HEK293 (cell line): Measurements from ENCODE around the gene MYH2.

Experiments used
- CTCF ChIA-PET: fragments of 350-600 bp; formaldehyde crosslinking; extraction: SDS; loops from one replicate; lab custom pipeline; 2021; ENCODE audit warnings: antibody characterized with exemption; lab: Yijun Ruan, JAX
- POLR2A ChIA-PET: fragments of 300-600 bp; formaldehyde crosslinking; extraction: SDS; loops from one replicate; lab custom pipeline; 2020; ENCODE audit warnings: antibody characterized with exemption, inconsistent platforms; lab: Yijun Ruan, JAX
- H3K27ac ChIP-seq: fragments of 200-500 bp; sonication (Bioruptor generic); 2 replicates; pipeline ENCODE4 v1.5.1; 2014; ENCODE audit warnings: low read depth, low read length, control low read depth, inconsistent platforms; ENCODE audit errors: extremely low read depth
- H3K36me3 ChIP-seq, 2 experiments: fragments of 200-500 bp in 1 of 2; sonication (Bioruptor generic) in 1 of 2; 1 replicate in 1 of 2; 2 replicates in 1 of 2; pipeline ENCODE4 v1.5.1; 2014 to 2017; ENCODE audit warnings: inconsistent platforms in 2 of 2, low read length in 2 of 2; ENCODE audit not compliant: control insufficient read depth in 2 of 2, insufficient read depth in 1 of 2
- H3K4me1 ChIP-seq: fragments of 200-500 bp; sonication (Bioruptor generic); 2 replicates; pipeline ENCODE4 v1.5.1; 2014; ENCODE audit warnings: mild to moderate bottlenecking, low read length, inconsistent platforms; ENCODE audit not compliant: control insufficient read depth, insufficient read depth
- H3K4me3 ChIP-seq: 2 replicates; pipeline ENCODE4 v1.5.1; 2011; ENCODE audit warnings: low read depth, mild to moderate bottlenecking, control low read depth, low read length, moderate library complexity
- H3K9me3 ChIP-seq: fragments of 200-500 bp; sonication (Bioruptor generic); 2 replicates; pipeline ENCODE4 v1.5.1; 2014; ENCODE audit warnings: low read depth, low read length, inconsistent platforms; ENCODE audit not compliant: control insufficient read depth, insufficient read depth
- GLIS1 ChIP-seq: fragments of 450-650 bp; formaldehyde crosslinking; IDR thresholded peaks from 2 replicates; pipeline ENCODE4 v1.5.1; 2016; ENCODE audit warnings: missing biosample characterization, missing genetic modification characterization
- HOXA7 ChIP-seq: sonication (generic); formaldehyde crosslinking; IDR thresholded peaks from 2 replicates; pipeline ENCODE4 v1.8.1; 2022; ENCODE audit warnings: missing genetic modification reagents, borderline replicate concordance
- MZF1 ChIP-seq: fragments of 450-650 bp; formaldehyde crosslinking; IDR thresholded peaks from 2 replicates; pipeline ENCODE4 v1.5.1; 2017; ENCODE audit warnings: missing biosample characterization, missing genetic modification characterization, borderline replicate concordance
- PATZ1 ChIP-seq: fragments of 450-650 bp; formaldehyde crosslinking; IDR thresholded peaks from 2 replicates; pipeline ENCODE4 v1.5.1; 2016; ENCODE audit warnings: missing biosample characterization, missing genetic modification characterization
- SP7 ChIP-seq: fragments of 450-650 bp; formaldehyde crosslinking; IDR thresholded peaks from 2 replicates; pipeline ENCODE4 v1.5.1; 2016; ENCODE audit warnings: missing biosample characterization, missing genetic modification characterization
- ZBTB1 ChIP-seq: fragments of 450-650 bp; formaldehyde crosslinking; IDR thresholded peaks from 2 replicates; pipeline ENCODE4 v1.5.1; 2016; ENCODE audit warnings: missing biosample characterization, missing genetic modification characterization
- ZBTB10 ChIP-seq: fragments of 450-650 bp; formaldehyde crosslinking; IDR thresholded peaks from 2 replicates; pipeline ENCODE4 v1.5.1; 2016; ENCODE audit warnings: missing biosample characterization, missing genetic modification characterization
- ZBTB17 ChIP-seq: fragments of 450-650 bp; formaldehyde crosslinking; IDR thresholded peaks from 2 replicates; pipeline ENCODE4 v1.5.1; 2016; ENCODE audit warnings: missing biosample characterization, missing genetic modification characterization
- ZEB2 ChIP-seq: fragments of 450-650 bp; formaldehyde crosslinking; IDR thresholded peaks from 2 replicates; pipeline ENCODE4 v1.5.1; 2016; ENCODE audit warnings: missing biosample characterization, missing genetic modification characterization
- ZIC2 ChIP-seq: fragments of 450-650 bp; formaldehyde crosslinking; IDR thresholded peaks from 2 replicates; pipeline ENCODE4 v1.5.1; 2016; ENCODE audit warnings: missing biosample characterization, missing genetic modification characterization
- ZNF140 ChIP-seq: fragments of 450-650 bp; formaldehyde crosslinking; IDR thresholded peaks from 2 replicates; pipeline ENCODE4 v1.5.1; 2016; ENCODE audit warnings: missing biosample characterization, missing genetic modification characterization
- ZNF174 ChIP-seq: fragments of 450-650 bp; formaldehyde crosslinking; IDR thresholded peaks from 2 replicates; pipeline ENCODE4 v1.5.0; 2017; ENCODE audit warnings: missing biosample characterization, mild to moderate bottlenecking, missing genetic modification characterization
- ZNF175 ChIP-seq: fragments of 450-650 bp; formaldehyde crosslinking; IDR thresholded peaks from 2 replicates; pipeline ENCODE4 v1.5.1; 2016; ENCODE audit warnings: missing biosample characterization, missing genetic modification characterization
- ZNF184 ChIP-seq: fragments of 450-650 bp; IDR thresholded peaks from 2 replicates; pipeline ENCODE4 v1.5.1; 2018; ENCODE audit warnings: missing biosample characterization, mild to moderate bottlenecking, missing genetic modification characterization
- ZNF202 ChIP-seq: fragments of 450-650 bp; formaldehyde crosslinking; IDR thresholded peaks from 2 replicates; pipeline ENCODE4 v1.5.1; 2016; ENCODE audit warnings: missing biosample characterization, missing genetic modification characterization, borderline replicate concordance
- ZNF26 ChIP-seq: fragments of 450-650 bp; formaldehyde crosslinking; IDR thresholded peaks from 2 replicates; pipeline ENCODE4 v1.5.1; 2016; ENCODE audit warnings: missing biosample characterization, missing genetic modification characterization
- ZNF335 ChIP-seq: fragments of 450-650 bp; formaldehyde crosslinking; conservative IDR thresholded peaks from 2 replicates; pipeline ENCODE4 v1.5.1; 2016; ENCODE audit warnings: missing biosample characterization, missing genetic modification characterization
- ZNF354C ChIP-seq: fragments of 450-650 bp; formaldehyde crosslinking; IDR thresholded peaks from 2 replicates; pipeline ENCODE4 v1.5.1; 2016; ENCODE audit warnings: missing biosample characterization, missing genetic modification characterization, low read depth, borderline replicate concordance
- ZNF404 ChIP-seq: fragments of 450-650 bp; formaldehyde crosslinking; IDR thresholded peaks from 2 replicates; pipeline ENCODE4 v1.5.1; 2017; ENCODE audit warnings: missing biosample characterization, missing genetic modification characterization
- ZNF433 ChIP-seq: fragments of 450-650 bp; formaldehyde crosslinking; IDR thresholded peaks from 2 replicates; pipeline ENCODE4 v1.5.1; 2016; ENCODE audit warnings: missing biosample characterization, missing genetic modification characterization, low read depth
- ZNF488 ChIP-seq: fragments of 450-650 bp; formaldehyde crosslinking; IDR thresholded peaks from 2 replicates; pipeline ENCODE4 v1.5.1; 2016; ENCODE audit warnings: missing biosample characterization, missing genetic modification characterization
- ZNF501 ChIP-seq: fragments of 450-650 bp; formaldehyde crosslinking; IDR thresholded peaks from 2 replicates; pipeline ENCODE4 v1.5.1; 2016; ENCODE audit warnings: missing biosample characterization, missing genetic modification characterization
- ZNF529 ChIP-seq: fragments of 450-650 bp; formaldehyde crosslinking; IDR thresholded peaks from 2 replicates; pipeline ENCODE4 v1.5.1; 2017; ENCODE audit warnings: missing genetic modification characterization, missing biosample characterization; ENCODE audit not compliant: insufficient replicate concordance
- ZNF544 ChIP-seq: fragments of 450-650 bp; formaldehyde crosslinking; IDR thresholded peaks from 2 replicates; pipeline ENCODE4 v1.5.0; 2017; ENCODE audit warnings: missing biosample characterization, missing genetic modification characterization
- ZNF610 ChIP-seq: fragments of 450-650 bp; formaldehyde crosslinking; IDR thresholded peaks from 2 replicates; pipeline ENCODE4 v1.5.1; 2016; ENCODE audit warnings: missing biosample characterization, missing genetic modification characterization, borderline replicate concordance
- ZNF658 ChIP-seq: fragments of 450-650 bp; formaldehyde crosslinking; IDR thresholded peaks from 2 replicates; pipeline ENCODE4; 2016; ENCODE audit warnings: missing biosample characterization, missing genetic modification characterization
- ZNF776 ChIP-seq: fragments of 450-650 bp; formaldehyde crosslinking; IDR thresholded peaks from 2 replicates; pipeline ENCODE4 v1.5.0; 2017; ENCODE audit warnings: missing biosample characterization, missing genetic modification characterization, borderline replicate concordance
- ZNF843 ChIP-seq: fragments of 450-650 bp; formaldehyde crosslinking; IDR thresholded peaks from 2 replicates; pipeline ENCODE4 v1.5.1; 2016; ENCODE audit warnings: missing biosample characterization, missing genetic modification characterization
- ZSCAN16 ChIP-seq: fragments of 450-650 bp; formaldehyde crosslinking; IDR thresholded peaks from 2 replicates; pipeline ENCODE4 v1.5.1; 2016; ENCODE audit warnings: missing biosample characterization, missing genetic modification characterization

The MYH2 gene

GRCh38 chr17:10518271-10519037, 31.0 kb downstream of the MYH2 start, which contains the start of gene MYH1:
MYH1 (minus strand) TSS chr17:10518542; CDS start chr17:10516642, 1,900 bp downstream.
- ChIA-PET CTCF (interaction anchor here (0.7 to 0.9 kb wide), 2 partner anchors 25 to 60 kb away, joined by 3 read pairs; no protein-coding TSS in a partner anchor), POLR2A (no interaction called here)

GRCh38 chr17:10516638-10517037, 32.8 kb downstream of the MYH2 start:
- POLR2A ChIA-PET, result no interaction called here
- Histone ChIP-seq H3K4me3 (no peak overlapping the region), H3K9me3 (no peaks in the 10 kb centered on the region), H3K27ac (no peak overlapping the region), H3K4me1 (no peaks in the 10 kb centered on the region), H3K36me3 (no peaks in the 10 kb centered on the region)
- TF ChIP-seq GLIS1 (tag by site-specific recombination) (no peak), ZNF184 (tag by site-specific recombination) (no peak), ZNF843 (tag by site-specific recombination) (no peak), ZNF140 (tag by site-specific recombination) (no peak), ZNF26 (tag by site-specific recombination) (no peak), ZNF202 (no peak), PATZ1 (tag by site-specific recombination) (no peak), ZNF354C (no peak), ZNF544 (tag by site-specific recombination) (no peak), ZNF501 (tag by site-specific recombination) (no peak), ZNF610 (no peak), HOXA7 (CRISPR knock-in tag) (no peak), ZBTB17 (no peak), ZNF488 (tag by site-specific recombination) (no peak), ZBTB10 (tag by site-specific recombination) (no peak)
- TF ChIP-seq, all 188 proteins: peak for 0
- CTCF ChIA-PET, result interaction anchor here (0.6 kb wide), 1 partner anchor 30 kb away, joined by 3 read pairs; no protein-coding TSS in a partner anchor

More at GRCh38 chr17:10518271-10519037, 31.0 kb downstream of the MYH2 start, which contains the start of gene MYH1:
- H3K9me3 ChIP-seq, result no peaks in the 10 kb centered on the region
- no peak for TF ChIP-seq HOXA7 (CRISPR knock-in tag)
- no peak for TF ChIP-seq ZIC2
- no peak for TF ChIP-seq ZNF529 (tag by site-specific recombination)
- no peak for TF ChIP-seq ZNF610
- no peak for TF ChIP-seq SP7
- TF ChIP-seq ZNF658, result no peak
- no peak for TF ChIP-seq ZNF404 (tag by site-specific recombination)
- TF ChIP-seq ZNF174 (tag by site-specific recombination), result no peak
- TF ChIP-seq ZNF354C, result no peak
- TF ChIP-seq ZNF433 (tag by site-specific recombination), result no peak
- TF ChIP-seq ZBTB1, result no peak
- TF ChIP-seq ZNF335 (tag by site-specific recombination), result no peak
- TF ChIP-seq MZF1 (tag by site-specific recombination), result no peak
- TF ChIP-seq ZNF175 (tag by site-specific recombination), result no peak
- no peak for TF ChIP-seq ZSCAN16 (tag by site-specific recombination)
- TF ChIP-seq ZEB2 (tag by site-specific recombination), result no peak
- TF ChIP-seq ZNF776 (tag by site-specific recombination), result no peak
- TF ChIP-seq, all 188 proteins: peak for 0
- H3K36me3 ChIP-seq, result no peaks in the 10 kb centered on the region
- H3K4me1 ChIP-seq, result no peaks in the 10 kb centered on the region
- no peak within 1 kb of the TSS for H3K27ac ChIP-seq
- H3K4me3 ChIP-seq, result no peak within 1 kb of the TSS
